Nephron (organoid): ENCODE measurements around the gene TRIM66.

ENCODE experiments used
- H3K27ac Mint-ChIP-seq, 3 experiments: 2 replicates each; pipeline ENCODE4 v1.8.0; 2020; ENCODE audit warnings: mixed read lengths in 3 of 3, mild to moderate bottlenecking in 2 of 3, moderate library complexity in 1 of 3
- H3K27me3 Mint-ChIP-seq: 2 replicates; pipeline ENCODE4 v1.8.0; 2021; ENCODE audit warnings: low read depth, mild to moderate bottlenecking, moderate library complexity, mixed read lengths
- H3K36me3 Mint-ChIP-seq: 2 replicates; pipeline ENCODE4 v1.8.0; 2020; ENCODE audit warnings: low read depth, mixed read lengths
- H3K4me1 Mint-ChIP-seq: 2 replicates; pipeline ENCODE4 v1.8.0; 2020; ENCODE audit warnings: mixed read lengths
- H3K4me3 Mint-ChIP-seq, 3 experiments: 2 replicates each; pipeline ENCODE4 v1.8.0; 2020; ENCODE audit warnings: mild to moderate bottlenecking in 3 of 3, mixed read lengths in 3 of 3, moderate library complexity in 2 of 3
- H3K9me3 Mint-ChIP-seq: 2 replicates; pipeline ENCODE4 v1.8.0; 2020; ENCODE audit warnings: mixed read lengths
- CTCF ChIP-seq, 3 experiments: fragments of 200-600 bp; sonication (generic); IDR thresholded peaks; one replicate each; pipeline ENCODE4 v1.5.0; 2021; ENCODE audit warnings: antibody characterized with exemption in 3 of 3; ENCODE audit not compliant: unreplicated experiment in 3 of 3

Gene TRIM66

GRCh38 chr11:8712506-8712905 is 30.0 kb upstream of the TRIM66 start:
- no peaks in the 10 kb centered on the region for H3K9me3 Mint-ChIP-seq
- peaks cover 56% of the 10 kb centered on the region for H3K36me3 Mint-ChIP-seq
- TF ChIP-seq CTCF (IDR thresholded peaks at IDR 0.05; ENCODE audit: unreplicated experiment in 3 of 3) = no peak
- peak overlapping the region in 2 of 3 experiments; percentile 29 to 98 for H3K27ac Mint-ChIP-seq
- H3K4me3 Mint-ChIP-seq = no peak overlapping the region
- peaks cover 69% of the 10 kb centered on the region for H3K4me1 Mint-ChIP-seq
- no peaks in the 10 kb centered on the region for H3K27me3 Mint-ChIP-seq

GRCh38 chr11:8711895-8712442 is 29.5 kb upstream of the TRIM66 start:
- Mint-ChIP-seq H3K4me1 (peaks cover 65% of the 10 kb centered on the region), H3K27ac (peak overlapping the region; percentile 1 to 98 (median 29)), H3K9me3 (no peaks in the 10 kb centered on the region), H3K4me3 (no peak overlapping the region), H3K36me3 (peaks cover 53% of the 10 kb centered on the region), H3K27me3 (no peaks in the 10 kb centered on the region)
- no peak for TF ChIP-seq CTCF (IDR thresholded peaks at IDR 0.05; ENCODE audit: unreplicated experiment in 3 of 3)

GRCh38 chr11:8709777-8710176 is 27.3 kb upstream of the TRIM66 start:
- H3K27me3 Mint-ChIP-seq = no peaks in the 10 kb centered on the region
- TF ChIP-seq CTCF (IDR thresholded peaks at IDR 0.05; ENCODE audit: unreplicated experiment in 3 of 3) = no peak
- no peaks in the 10 kb centered on the region for H3K9me3 Mint-ChIP-seq
- H3K4me1 Mint-ChIP-seq = peaks cover 51% of the 10 kb centered on the region
- no peak overlapping the region for H3K4me3 Mint-ChIP-seq
- H3K27ac Mint-ChIP-seq = peak overlapping the region; percentile 84 to 99 (median 98)
- H3K36me3 Mint-ChIP-seq = peaks cover 53% of the 10 kb centered on the region

- Mint-ChIP-seq H3K36me3 (peaks cover 52% of the 10 kb centered on the region), H3K4me3 (peak overlapping the region in 2 of 3 experiments; percentile 9 to 12), H3K4me1 (peaks cover 44% of the 10 kb centered on the region), H3K9me3 (no peaks in the 10 kb centered on the region), H3K27me3 (no peaks in the 10 kb centered on the region), H3K27ac (peak overlapping the region; percentile 84 to 99 (median 98))
- TF ChIP-seq CTCF (IDR thresholded peaks at IDR 0.05; ENCODE audit: unreplicated experiment in 3 of 3) = no peak
Measured at GRCh38 chr11:8709002-8709672, 26.7 kb upstream of the TRIM66 start.

- peak overlapping the region in 2 of 3 experiments; percentile 98 to 99 for H3K27ac Mint-ChIP-seq
- H3K36me3 Mint-ChIP-seq = peaks cover 53% of the 10 kb centered on the region
- no peak for TF ChIP-seq CTCF (IDR thresholded peaks at IDR 0.05; ENCODE audit: unreplicated experiment in 3 of 3)
- no peaks in the 10 kb centered on the region for H3K27me3 Mint-ChIP-seq
- no peak overlapping the region for H3K4me3 Mint-ChIP-seq
- no peaks in the 10 kb centered on the region for H3K9me3 Mint-ChIP-seq
- H3K4me1 Mint-ChIP-seq = peaks cover 38% of the 10 kb centered on the region
Measured at GRCh38 chr11:8707541-8708191, 25.2 kb upstream of the TRIM66 start.
